HepG2 (cell line): ENCODE measurements around the gene CIB1. TPM values are rescaled to one million over a fixed set of nuclear protein-coding genes. Genes with fewer than 3 reads are reported as not detected.

Experiments used
- AHDC1 ChIP-seq: sonication (generic); formaldehyde crosslinking; IDR thresholded peaks from 2 replicates; pipeline ENCODE4 v1.5.1; 2020; ENCODE audit warnings: mild to moderate bottlenecking, missing genetic modification reagents, borderline replicate concordance
- EED ChIP-seq: sonication (generic); formaldehyde crosslinking; IDR thresholded peaks from 2 replicates; pipeline ENCODE4 v1.5.0; 2020; ENCODE audit warnings: mild to moderate bottlenecking, missing genetic modification reagents
- ETV5 ChIP-seq: IDR thresholded peaks from 2 replicates; pipeline ENCODE4 v1.6.1; 2018; ENCODE audit warnings: missing biosample characterization, missing genetic modification reagents, inconsistent platforms, borderline replicate concordance
- FOXO1 ChIP-seq: sonication (generic); formaldehyde crosslinking; IDR thresholded peaks from 2 replicates; pipeline ENCODE4 v1.4.0; 2020; ENCODE audit warnings: missing genetic modification reagents
- HNF4A ChIP-seq: sonication (generic); formaldehyde crosslinking; IDR thresholded peaks from 2 replicates; pipeline ENCODE4 v1.4.0; 2020; ENCODE audit warnings: missing genetic modification reagents
- JUN ChIP-seq: sonication (generic); formaldehyde crosslinking; IDR thresholded peaks from 2 replicates; pipeline ENCODE4 v1.4.0; 2020; ENCODE audit warnings: mild to moderate bottlenecking, missing genetic modification reagents
- MEIS2 ChIP-seq: sonication (generic); formaldehyde crosslinking; IDR thresholded peaks from 2 replicates; pipeline ENCODE4 v1.9.0; 2021; ENCODE audit warnings: mild to moderate bottlenecking, missing genetic modification reagents
- NR2F1 ChIP-seq, 2 experiments: fragments of 450-650 bp in 1 of 2; formaldehyde crosslinking in 1 of 2; IDR thresholded peaks; 2 replicates each; pipeline versions ENCODE4 v1.5.0 to v1.6.1; 2016 to 2020; ENCODE audit warnings: mild to moderate bottlenecking in 1 of 2, missing compliant biosample characterization in 1 of 2, missing genetic modification reagents in 1 of 2, moderate library complexity in 1 of 2
- NR2F6 ChIP-seq, 2 experiments: IDR thresholded peaks; 2 replicates each; pipeline ENCODE4 v1.6.1; 2016; ENCODE audit warnings: antibody characterized with exemption in 1 of 2, mild to moderate bottlenecking in 1 of 2
- PAXIP1 ChIP-seq: sonication (generic); formaldehyde crosslinking; conservative IDR thresholded peaks from 2 replicates; pipeline ENCODE4 v1.4.0; 2020; ENCODE audit warnings: mild to moderate bottlenecking, missing genetic modification reagents, moderate library complexity
- POLR2AphosphoS5 ChIP-seq: IDR thresholded peaks from 2 replicates; pipeline ENCODE4 v1.6.1; 2012; ENCODE audit warnings: low read depth, low read length
- SNAI1 ChIP-seq: sonication (generic); formaldehyde crosslinking; IDR thresholded peaks from 2 replicates; pipeline ENCODE4 v1.5.0; 2020; ENCODE audit warnings: mild to moderate bottlenecking, missing genetic modification reagents, borderline replicate concordance
- THYN1 ChIP-seq: sonication (generic); formaldehyde crosslinking; IDR thresholded peaks from 2 replicates; pipeline ENCODE4 v1.8.1; 2023; ENCODE audit warnings: low read depth, mild to moderate bottlenecking, moderate library complexity, missing genetic modification reagents, borderline replicate concordance
- ZFP82 ChIP-seq: sonication (generic); formaldehyde crosslinking; IDR thresholded peaks from 2 replicates; pipeline ENCODE4 v1.5.1; 2020; ENCODE audit warnings: mild to moderate bottlenecking, missing genetic modification reagents, borderline replicate concordance
- ZFY ChIP-seq: sonication (generic); formaldehyde crosslinking; IDR thresholded peaks from 2 replicates; pipeline ENCODE4 v1.4.0; 2020; ENCODE audit warnings: missing genetic modification reagents
- ZNF30 ChIP-seq: sonication (generic); formaldehyde crosslinking; IDR thresholded peaks from 2 replicates; pipeline ENCODE4 v1.5.0; 2020; ENCODE audit warnings: mild to moderate bottlenecking, missing genetic modification reagents
- ZNF460 ChIP-seq: sonication (generic); formaldehyde crosslinking; IDR thresholded peaks from 2 replicates; pipeline ENCODE4 v1.5.1; 2020; ENCODE audit warnings: missing genetic modification reagents, mild to moderate bottlenecking, borderline replicate concordance
- ZNF513 ChIP-seq: sonication (generic); formaldehyde crosslinking; conservative IDR thresholded peaks from 2 replicates; pipeline ENCODE4 v1.5.0; 2020; ENCODE audit warnings: missing genetic modification reagents
- ZNF766 ChIP-seq: sonication (generic); formaldehyde crosslinking; IDR thresholded peaks from 2 replicates; pipeline ENCODE4 v1.5.0; 2020; ENCODE audit warnings: missing genetic modification reagents, borderline replicate concordance
- polyA plus RNA-seq, 8 experiments: library from polyadenylated mRNA; depleted of rRNA in 3 of 8; stranded (reverse) in 7 of 8; unstranded in 1 of 8; fragments of >200 nt; fragmentation: Illumina TruSeq in 4 of 8; extraction: Trizol in 4 of 8; gene quantifications; 2 replicates each; pipeline versions ENCODE4 v1.2.1 to v1.2.3, GENCODE V29; 2011 to 2016; ENCODE audit warnings: low read depth in 4 of 8, missing spikeins in 1 of 8, mixed read lengths in 1 of 8; ENCODE audit not compliant: insufficient read depth in 1 of 8
- total RNA-seq, 5 experiments: library from RNA; depleted of rRNA; stranded (reverse); fragments of >200 nt; fragmentation: Illumina TruSeq; extraction: Trizol; gene quantifications; 2 replicates each; pipeline ENCODE4 v1.2.3, GENCODE V29; 2016; ENCODE audit warnings: low read depth in 1 of 5

CIB1 gene
- total and polyA plus RNA-seq, 2 of the 13 experiments (the other 11 are each of a cell fraction or from before 2014, with no cell fraction given): 38.7 to 72.7 TPM

- TF ChIP-seq AHDC1: peak; percentile 49; the same call in 1 of the 2 replicates
- TF ChIP-seq PAXIP1: peak; percentile 60
- TF ChIP-seq SNAI1 (CRISPR knock-in tag): no peak
- TF ChIP-seq ZNF513 (CRISPR knock-in tag): no peak
- peak; percentile 86 for TF ChIP-seq ETV5 (CRISPR knock-in tag)
- TF ChIP-seq NR2F1 (CRISPR knock-in tag; IDR thresholded peaks at IDR 0.05): no peak
- no peak for TF ChIP-seq NR2F6 (IDR thresholded peaks at IDR 0.05)
- peak; percentile 13; the same call in 1 of the 2 replicates for TF ChIP-seq NR2F6 (CRISPR knock-in tag; IDR thresholded peaks at IDR 0.05)
- no peak for TF ChIP-seq FOXO1 (CRISPR knock-in tag)
- no peak for TF ChIP-seq JUN (CRISPR knock-in tag)
- no peak for TF ChIP-seq ZNF30 (CRISPR knock-in tag)
- TF ChIP-seq POLR2AphosphoS5: peak; percentile 43; the same call in 1 of the 2 replicates
- TF ChIP-seq ZFP82 (CRISPR knock-in tag): peak; percentile 47; the same call in 1 of the 2 replicates
- TF ChIP-seq ZNF766 (CRISPR knock-in tag): 0 out of 2 replicates have a peak, but pooled peaks have one; percentile 3
- 0 out of 2 replicates have a peak, but pooled peaks have one; percentile 6 for TF ChIP-seq THYN1
- TF ChIP-seq MEIS2 (CRISPR knock-in tag): peak; percentile 13; the same call in 1 of the 2 replicates
- peak; percentile 73 for TF ChIP-seq HNF4A (CRISPR knock-in tag)
- peak; percentile 6; the same call in 1 of the 2 replicates for TF ChIP-seq ZNF460 (CRISPR knock-in tag)
- no peak for TF ChIP-seq ZFY
- TF ChIP-seq EED (CRISPR knock-in tag): no peak
Measured at GRCh38 chr15:90264671-90265070, 30.9 kb upstream of the CIB1 start (continued).
